HG03457 (cell line): Measurements from ENCODE around the gene THADA.
"Not testable (repeated sequence)": the region's sequence is repeated elsewhere in the genome, so short reads cannot be mapped to it uniquely, and the experiment has no call there.

Experiments
- ATAC-seq: cut with Tn5 transposase; IDR thresholded peaks from one replicate; pipeline ENCODE4 v1.9.1; 2021; ENCODE audit warnings: moderate number of reproducible peaks; ENCODE audit not compliant: unreplicated experiment

THADA gene

DNA sequence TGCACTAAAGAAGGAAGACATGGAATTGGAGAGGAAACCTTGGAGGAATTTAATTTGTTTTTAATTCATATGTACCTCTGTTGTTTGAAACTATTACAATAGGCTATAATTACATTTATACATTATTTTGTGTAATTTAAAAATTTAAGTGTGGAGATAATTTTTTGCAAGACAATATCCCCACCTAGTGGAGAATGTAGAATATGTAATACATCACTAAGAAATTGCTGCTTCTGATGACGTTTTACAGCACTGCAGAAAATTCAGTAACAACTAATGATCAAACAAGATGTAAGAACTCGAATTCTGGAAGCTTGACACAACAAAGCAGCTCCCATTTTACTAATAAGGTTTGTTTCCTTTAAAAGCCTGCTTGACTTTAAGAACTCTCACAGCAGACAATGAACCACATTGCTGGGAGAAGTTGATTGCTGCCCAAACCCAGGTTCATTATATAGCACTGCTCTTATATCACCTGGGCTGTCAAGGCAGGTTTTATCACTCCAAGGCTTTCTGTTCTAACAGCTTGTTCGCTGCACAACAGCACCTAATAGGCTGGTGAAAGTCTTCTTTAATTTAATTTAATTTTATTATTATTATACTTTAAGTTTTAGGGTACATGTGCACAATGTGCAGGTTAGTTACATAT, 53.4 kb downstream of the THADA start:
- no peak for ATAC-seq

GRCh38 chr2:43541165-43541564, 54.7 kb downstream of the THADA start:
- ATAC-seq, result no peak

DNA sequence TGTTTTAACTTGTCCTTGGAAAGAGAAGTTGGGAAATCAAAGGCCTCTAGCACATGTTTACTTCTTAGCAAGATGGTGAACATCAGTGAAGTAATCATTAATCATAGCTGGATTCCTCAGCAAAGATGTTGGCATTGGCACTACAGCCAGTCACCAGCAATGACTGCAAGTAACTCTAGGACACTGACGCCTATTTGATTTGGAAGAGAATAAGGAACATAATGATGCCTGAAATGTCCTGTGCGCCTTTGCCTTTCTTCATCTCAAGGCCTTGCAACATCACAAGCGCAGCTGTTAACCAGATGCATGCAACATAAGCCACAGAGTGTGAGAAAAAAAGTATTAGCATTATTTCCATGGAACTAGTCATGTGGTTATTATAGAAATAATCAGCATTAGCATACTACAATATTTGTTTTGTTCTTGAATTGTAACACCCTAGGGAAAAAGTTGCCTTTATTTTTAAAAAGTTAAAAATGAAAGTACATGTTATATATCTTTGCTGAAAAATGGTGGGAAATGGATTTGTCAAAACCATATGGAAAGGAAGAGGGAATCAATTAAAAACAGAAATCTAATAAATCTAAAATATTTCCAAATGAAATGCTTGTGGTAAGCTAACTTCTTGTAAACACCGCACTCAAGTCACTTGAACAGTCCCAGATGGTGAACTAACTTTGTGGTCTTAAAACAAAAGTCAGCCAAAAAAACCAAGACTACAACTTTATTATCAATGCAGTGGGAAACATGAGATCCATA, 55.6 kb downstream of the THADA start:
- ATAC-seq, result no peak

- no peak for ATAC-seq
Measured at GRCh38 chr2:43539436-43539835, 56.4 kb downstream of the THADA start.

- no peak for ATAC-seq
Measured at GRCh38 chr2:43538034-43538670, 57.7 kb downstream of the THADA start.

DNA sequence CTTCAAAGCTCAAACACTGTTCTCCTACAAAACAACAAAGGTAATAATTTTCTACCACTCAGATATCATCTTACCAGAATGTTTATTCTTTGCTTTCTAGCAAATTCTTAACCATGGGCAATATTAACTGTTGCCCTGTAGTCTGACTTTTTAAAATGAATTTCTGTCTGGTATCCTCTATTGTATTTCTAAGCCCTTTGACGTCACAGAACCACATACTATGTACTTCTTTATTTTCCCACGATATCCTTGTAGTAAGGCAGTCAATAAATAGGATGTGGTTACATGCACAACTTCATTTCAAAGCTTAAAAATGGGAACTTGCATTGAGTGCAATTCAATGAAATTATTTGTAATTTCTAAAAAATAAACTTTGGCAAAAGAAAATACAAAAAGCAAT, 58.7 kb downstream of the THADA start:
- no peak for ATAC-seq

DNA sequence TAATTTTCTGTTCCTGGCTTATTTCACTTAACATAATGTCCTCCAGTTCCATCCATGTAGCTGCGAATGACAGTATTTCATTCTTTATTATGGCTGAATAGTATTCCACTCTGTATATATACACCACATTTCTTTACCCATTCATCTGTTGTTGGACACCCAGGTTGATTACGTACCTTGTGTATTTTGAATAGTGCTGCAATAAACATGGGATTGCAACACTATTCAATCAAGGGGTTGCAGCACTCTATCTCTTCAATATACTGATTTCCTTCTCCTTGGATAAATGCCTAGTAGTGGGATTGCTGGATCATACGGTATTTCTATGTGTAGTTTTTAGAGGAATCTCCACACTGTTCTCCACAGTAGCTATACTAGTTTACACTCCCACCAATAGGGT, 61.3 kb downstream of the THADA start:
- ATAC-seq, result no peak

DNA sequence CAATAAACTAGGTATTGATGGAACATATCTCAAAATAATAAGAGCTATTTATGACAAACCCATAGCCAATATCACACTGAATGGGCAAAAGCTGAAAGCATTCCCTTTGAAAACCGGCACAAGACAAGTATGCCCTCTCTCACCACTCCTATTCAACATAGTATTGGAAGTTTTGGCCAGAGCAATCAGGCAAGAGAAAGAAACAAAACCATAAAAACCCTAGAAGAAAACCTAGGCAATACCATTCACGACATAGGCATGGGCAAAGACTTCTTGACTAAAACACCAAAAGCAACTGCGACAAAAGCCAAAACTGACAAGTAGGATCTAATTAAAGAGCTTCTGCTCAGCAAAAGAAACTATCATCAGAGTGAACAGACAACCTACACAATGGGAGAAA, 63.3 kb downstream of the THADA start:
- not testable (repeated sequence) for ATAC-seq

- ATAC-seq, result no peak
Measured at GRCh38 chr2:43531251-43531650, 64.6 kb downstream of the THADA start.

GRCh38 chr2:43526994-43527393, 68.8 kb downstream of the THADA start:
- ATAC-seq, result no peak

GRCh38 chr2:43525506-43525905, 70.3 kb downstream of the THADA start:
- ATAC-seq, result no peak

DNA sequence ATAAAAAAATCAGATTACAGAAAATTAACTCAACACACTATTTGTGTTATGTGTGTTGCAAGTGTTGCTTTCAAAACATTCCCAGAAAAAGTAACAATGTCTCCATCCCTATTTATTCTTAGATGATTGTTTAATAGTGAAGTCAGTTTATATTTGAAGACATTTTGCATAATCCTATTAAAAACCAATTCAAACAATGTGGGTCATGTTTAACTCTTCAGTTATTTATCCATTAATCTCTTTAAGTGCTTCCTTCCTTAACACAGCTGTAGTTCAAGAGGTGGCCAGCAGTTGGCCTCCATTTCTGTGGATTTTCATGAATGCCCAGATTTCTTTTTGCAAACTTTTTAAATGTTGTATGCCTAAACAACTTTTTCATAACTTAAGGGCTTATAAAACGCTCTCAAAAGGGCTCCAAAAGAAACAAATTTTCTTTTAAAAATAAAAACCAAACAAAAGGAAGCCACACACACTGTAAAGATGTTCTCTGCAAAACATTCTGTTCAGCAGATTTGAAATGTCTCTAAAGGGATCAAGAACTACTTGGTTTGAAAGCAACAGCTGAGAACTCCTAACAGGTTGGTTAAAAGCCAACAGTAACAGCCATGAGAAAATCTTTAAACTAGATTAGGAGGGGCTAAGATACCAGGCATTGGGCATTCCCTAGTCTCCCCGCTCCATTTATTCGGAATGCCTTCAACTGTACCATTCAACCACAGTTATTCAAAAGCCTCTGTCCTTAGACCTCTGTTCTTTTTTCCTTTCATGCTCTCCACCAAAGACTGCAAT, 71.5 kb downstream of the THADA start:
- no peak for ATAC-seq

DNA sequence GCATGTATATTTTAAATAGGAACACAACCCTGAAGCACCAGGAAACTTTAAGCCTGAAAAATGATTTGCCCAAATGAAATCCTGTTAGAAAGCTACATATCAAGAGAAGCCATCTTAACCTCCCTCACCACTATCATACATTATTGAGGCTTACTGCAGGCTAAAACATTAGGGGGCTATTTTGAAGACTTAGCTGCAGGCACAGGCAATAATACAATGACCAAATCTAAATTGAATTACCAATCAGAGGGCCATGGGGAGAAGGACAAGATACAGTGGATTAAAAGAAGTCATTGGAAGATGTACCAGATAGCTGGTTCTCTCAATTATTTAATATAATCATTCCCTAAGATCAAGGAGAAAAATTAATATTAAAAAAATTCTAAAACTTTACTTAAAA, 73.7 kb downstream of the THADA start:
- no peak for ATAC-seq

GRCh38 chr2:43521568-43521967, 74.3 kb downstream of the THADA start:
- no peak for ATAC-seq

GRCh38 chr2:43520919-43521318, 74.9 kb downstream of the THADA start:
- no peak for ATAC-seq

GRCh38 chr2:43519643-43520221, 76.1 kb downstream of the THADA start:
- ATAC-seq, result no peak

DNA sequence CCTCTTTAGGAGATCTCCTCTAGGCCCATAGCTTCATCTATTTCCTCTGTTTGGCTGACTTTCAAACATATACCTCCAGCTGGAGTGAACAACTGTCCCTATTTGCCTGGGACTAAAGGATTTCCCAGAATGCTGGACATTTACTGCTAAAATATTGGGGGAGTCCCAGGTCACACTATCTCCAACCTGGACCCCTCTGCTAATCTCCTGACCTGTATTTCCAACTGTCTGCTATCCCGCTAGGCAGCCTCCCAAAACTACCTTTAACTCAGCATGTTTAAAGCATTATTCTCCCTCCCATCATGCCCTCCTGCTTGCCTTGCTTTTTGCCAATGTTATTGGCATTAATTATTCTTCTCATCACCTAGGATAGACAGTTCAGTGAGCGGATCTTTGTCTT, 77.1 kb downstream of the THADA start:
- ATAC-seq, result no peak

- no peak for ATAC-seq
Measured at GRCh38 chr2:43518181-43518580, 77.7 kb downstream of the THADA start.

DNA sequence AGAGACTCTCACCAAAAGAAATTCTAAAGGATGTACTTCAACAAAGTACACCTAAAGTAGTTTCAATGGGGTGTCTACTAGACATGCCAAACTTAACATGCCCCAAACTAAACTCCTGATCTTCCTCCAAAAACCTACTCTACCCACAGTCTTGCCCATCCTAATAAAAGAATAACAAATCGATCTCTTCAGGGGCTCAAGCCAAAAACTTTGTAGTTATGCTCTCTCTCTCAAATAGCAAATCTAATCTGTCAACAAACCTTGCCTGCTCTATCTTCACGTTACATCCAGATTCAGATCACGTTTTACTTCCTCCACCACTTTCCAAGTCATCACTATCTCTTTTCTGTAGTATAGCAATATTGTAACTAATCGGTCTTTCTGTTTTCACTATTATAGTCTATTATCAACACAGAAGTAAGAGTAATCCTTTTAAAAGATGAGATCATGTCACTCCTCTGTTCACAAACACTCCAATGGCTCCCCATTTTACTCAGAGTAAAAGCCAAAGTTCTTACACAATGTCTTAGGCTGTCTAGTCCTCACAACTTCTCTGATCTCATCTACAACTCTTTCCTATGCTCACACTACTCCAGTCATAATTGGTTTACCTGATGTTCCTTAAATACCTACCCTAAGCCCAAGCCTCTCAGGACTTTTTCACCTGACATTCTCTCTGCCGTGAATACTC, 79.9 kb downstream of the THADA start:
- ATAC-seq, result no peak

DNA sequence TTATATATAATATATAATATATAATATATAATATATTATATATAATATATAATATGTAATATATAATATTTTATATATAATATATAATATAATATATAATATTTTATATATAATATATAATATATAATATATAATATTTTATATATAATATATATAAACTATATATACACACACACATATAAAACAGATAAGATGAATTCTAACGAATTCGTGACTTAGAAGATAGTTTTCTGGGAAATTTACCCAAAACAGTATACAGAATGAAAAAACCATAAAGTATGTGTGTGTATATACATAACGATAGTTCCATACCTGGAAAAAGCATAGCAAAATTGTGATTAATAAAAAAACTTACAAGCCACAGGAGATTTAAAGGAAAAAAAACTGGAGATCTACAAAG, 80.6 kb downstream of the THADA start:
- ATAC-seq, result no peak

GRCh38 chr2:43513796-43514195, 82.0 kb downstream of the THADA start:
- ATAC-seq, result no peak
